Keratinocyte (primary cell): Measurements from ENCODE around the gene AANAT. TPM values are rescaled to one million over a fixed set of nuclear protein-coding genes. Genes with fewer than 3 reads are reported as not detected.

ENCODE experiments used
- DNase-seq: peaks from one replicate; pipeline ENCODE4 v3.0.0-alpha.2; 2011; ENCODE audit warnings: low read depth, missing footprints, low spot score
- FAIRE-seq: peaks from 2 replicates; lab custom pipeline; 2011; peaks lifted over from hg19 to GRCh38; lab: Jason Lieb, UNC
- H2AFZ ChIP-seq: 2 replicates; pipeline ENCODE4 v1.6.0; 2012; ENCODE audit warnings: low read length, control low read depth, inconsistent platforms; ENCODE audit not compliant: control insufficient read depth
- H3K27ac ChIP-seq: 2 replicates; pipeline ENCODE4 v1.5.1; 2011; ENCODE audit warnings: low read length; ENCODE audit not compliant: control insufficient read depth, insufficient read depth
- H3K27me3 ChIP-seq: 3 replicates; pipeline ENCODE4 v1.6.0; 2011; ENCODE audit warnings: low read length; ENCODE audit not compliant: control insufficient read depth, insufficient read depth; ENCODE audit errors: extremely low read depth
- H3K36me3 ChIP-seq, 2 experiments: 2 replicates in 1 of 2; 3 replicates in 1 of 2; pipeline ENCODE4 v1.5.1; 2011; ENCODE audit warnings: low read length in 2 of 2, mild to moderate bottlenecking in 1 of 2; ENCODE audit not compliant: control insufficient read depth in 2 of 2, insufficient read depth in 2 of 2; ENCODE audit errors: extremely low read depth in 1 of 2
- H3K4me1 ChIP-seq: 3 replicates; pipeline ENCODE4 v1.5.1; 2011; ENCODE audit warnings: low read length; ENCODE audit not compliant: control insufficient read depth, insufficient read depth; ENCODE audit errors: extremely low read depth
- H3K4me2 ChIP-seq: 3 replicates; pipeline ENCODE4 v1.6.0; 2011; ENCODE audit warnings: low read depth, low read length; ENCODE audit not compliant: control insufficient read depth, insufficient read depth; ENCODE audit errors: extremely low read depth
- H3K4me3 ChIP-seq, 3 experiments: fragments of 200-600 bp in 1 of 3; sonication (generic) in 1 of 3; 2 replicates in 2 of 3; 3 replicates in 1 of 3; pipeline ENCODE4 v1.5.1; 2011 to 2016; ENCODE audit warnings: low read length in 3 of 3, mild to moderate bottlenecking in 3 of 3, control low read depth in 2 of 3, inconsistent platforms in 1 of 3, low read depth in 1 of 3, mixed read lengths in 1 of 3, mixed run types in 1 of 3, moderate library complexity in 1 of 3; ENCODE audit not compliant: control insufficient read depth in 2 of 3, insufficient read depth in 2 of 3; ENCODE audit errors: extremely low read depth in 1 of 3
- H3K79me2 ChIP-seq: 2 replicates; pipeline ENCODE4 v1.6.0; 2012; ENCODE audit warnings: low read length; ENCODE audit not compliant: control insufficient read depth, insufficient read depth
- H3K9ac ChIP-seq: 3 replicates; pipeline ENCODE4 v1.6.0; 2011; ENCODE audit warnings: low read length; ENCODE audit not compliant: control insufficient read depth, insufficient read depth; ENCODE audit errors: extremely low read depth
- H3K9me1 ChIP-seq: 3 replicates; pipeline ENCODE4 v1.6.0; 2011; ENCODE audit warnings: low read length; ENCODE audit not compliant: control insufficient read depth, insufficient read depth; ENCODE audit errors: extremely low read depth
- H3K9me3 ChIP-seq: 2 replicates; pipeline ENCODE4 v1.5.1; 2012; ENCODE audit warnings: low read depth, low read length; ENCODE audit not compliant: control insufficient read depth
- H4K20me1 ChIP-seq: 3 replicates; pipeline ENCODE4 v1.6.0; 2011; ENCODE audit warnings: low read length; ENCODE audit not compliant: control insufficient read depth, insufficient read depth; ENCODE audit errors: extremely low read depth
- CTCF ChIP-seq, 3 experiments: IDR thresholded peaks in 1 of 3; conservative IDR thresholded peaks in 1 of 3; optimal IDR thresholded peaks in 1 of 3; 2 replicates in 2 of 3; 3 replicates in 1 of 3; pipeline versions ENCODE3 to v1.5.1; 2011; ENCODE audit warnings: low read length in 3 of 3, mild to moderate bottlenecking in 3 of 3, moderate library complexity in 2 of 3, control low read depth in 1 of 3, inconsistent platforms in 1 of 3; ENCODE audit not compliant: insufficient read depth in 2 of 3; ENCODE audit errors: extremely low read depth in 1 of 3
- EZH2 ChIP-seq: IDR thresholded peaks from one replicate; pipeline ENCODE4 v1.6.1; 2012; ENCODE audit warnings: inconsistent platforms, mild to moderate bottlenecking, low read length, moderate library complexity
- dilution Hi-C: fragments of 300-500 bp; cut with MboI; formaldehyde crosslinking; loops from one replicate; pipeline ENCODE4 v1.7.0; 2020; ENCODE audit warnings: low sequenced_read_pairs; ENCODE audit not compliant: extremely low pct_ligation_motif_present
- polyA plus RNA-seq, 5 experiments: library from polyadenylated mRNA; depleted of rRNA in 3 of 5; stranded (reverse) in 3 of 5; stranded (forward) in 1 of 5; unstranded in 1 of 5; fragments of >200 nt; gene quantifications; 1 replicate in 1 of 5; 2 replicates in 3 of 5; 3 replicates in 1 of 5; pipeline versions ENCODE4 v1.2.1 to v1.2.3, GENCODE V29; 2011 to 2012; ENCODE audit warnings: missing spikeins in 2 of 5, low read depth in 1 of 5, low replicate concordance in 1 of 5

AANAT gene
- polyA plus RNA-seq, 1 donor (not counting 4 experiments of a cell fraction or from before 2014, with no cell fraction given), result not detected

- DNase-seq (no peak), FAIRE-seq (no peak)
- H3K27me3 ChIP-seq, result no peaks in the 10 kb centered on the region
- peaks cover 3% of the 10 kb centered on the region for H3K9me1 ChIP-seq
- no peak overlapping the region for H3K4me3 ChIP-seq
- H3K4me1 ChIP-seq, result peaks cover 50% of the 10 kb centered on the region
- no peak overlapping the region for H3K4me2 ChIP-seq
- H3K27ac ChIP-seq, result no peak overlapping the region
- H2AFZ ChIP-seq, result no peak overlapping the region
- TF ChIP-seq EZH2, result no peak
- no peak for TF ChIP-seq CTCF (optimal IDR thresholded peaks at IDR 0.05 in 1 of 3, IDR thresholded peaks at IDR 0.05 in 1 of 3, conservative IDR thresholded peaks at IDR 0.05 in 1 of 3; ENCODE audit: extremely low read depth in 1 of 3, insufficient read depth in 2 of 3, low read length in 3 of 3)
- H3K9ac ChIP-seq, result no peak overlapping the region
- dilution Hi-C loops, result no loop called here
- peaks cover 62% of the 10 kb centered on the region for H3K79me2 ChIP-seq
- no peaks in the 10 kb centered on the region for H3K9me3 ChIP-seq
- peaks cover 21% of the 10 kb centered on the region for H4K20me1 ChIP-seq
- H3K36me3 ChIP-seq, result peaks cover 5 to 6% of the 10 kb centered on the region in 2 experiments
Observed at GRCh38 chr17:76496464-76496863, 29.1 kb downstream of the AANAT start.

GRCh38 chr17:76497699-76497978 is 30.2 kb downstream of the AANAT start:
- no peak for FAIRE-seq
- TF ChIP-seq CTCF (optimal IDR thresholded peaks at IDR 0.05 in 1 of 3, IDR thresholded peaks at IDR 0.05 in 1 of 3, conservative IDR thresholded peaks at IDR 0.05 in 1 of 3; ENCODE audit: extremely low read depth in 1 of 3, insufficient read depth in 2 of 3, low read length in 3 of 3), result no peak
- TF ChIP-seq EZH2, result no peak
- Histone ChIP-seq H3K9me3 (no peaks in the 10 kb centered on the region), H3K9ac (peak overlapping the region; percentile 95), H3K27me3 (no peaks in the 10 kb centered on the region), H3K79me2 (peaks cover 60% of the 10 kb centered on the region), H3K4me3 (peak overlapping the region in 2 of 3 experiments; percentile 35 to 45), H3K36me3 (peaks cover 5 to 6% of the 10 kb centered on the region in 2 experiments), H4K20me1 (peaks cover 21% of the 10 kb centered on the region), H3K4me2 (peak overlapping the region; percentile 84), H2AFZ (no peak overlapping the region), H3K27ac (peak overlapping the region; percentile 91), H3K9me1 (peaks cover 3% of the 10 kb centered on the region), H3K4me1 (peaks cover 49% of the 10 kb centered on the region)
- dilution Hi-C loops, result no loop called here
- DNase-seq, result no peak
